B cell (primary cell): Measurements from ENCODE around the gene PRPSAP1. TPM values are rescaled to one million over a fixed set of nuclear protein-coding genes. Genes with fewer than 3 reads are reported as not detected.

Source experiments
- ATAC-seq: fragments of 200-7000 bp; cut with Tn5 transposase; one replicate; pipeline ENCODE4 v1.10.0; 2021; ENCODE audit warnings: low read depth, mild to moderate bottlenecking, moderate number of reproducible peaks, moderate library complexity
- CTCF ChIA-PET: fragments of 350-600 bp; sonication (Branson Sonifier 250); formaldehyde crosslinking; loops from one replicate; lab custom pipeline; 2021; ENCODE audit warnings: antibody characterized with exemption, inconsistent platforms; lab: Charles Lee
- POLR2A ChIA-PET: fragments of 350-600 bp; sonication (Branson Sonifier 250); formaldehyde crosslinking; loops from one replicate; lab custom pipeline; 2021; ENCODE audit warnings: antibody characterized with exemption; lab: Charles Lee
- DNase-seq: peaks from one replicate; pipeline ENCODE4 v3.0.0; 2013
- H2AFZ ChIP-seq: 2 replicates; pipeline ENCODE4 v1.6.1; 2012; ENCODE audit warnings: mild to moderate bottlenecking, low read depth, low read length; ENCODE audit not compliant: insufficient read depth, poor library complexity, severe bottlenecking
- H3K27ac ChIP-seq, 2 donors: 1 replicate in 1 of 2; 2 replicates in 1 of 2; pipeline ENCODE4 v1.5.1; 2012 to 2013; ENCODE audit warnings: low read length in 2 of 2, mild to moderate bottlenecking in 2 of 2, moderate library complexity in 1 of 2
- H3K27me3 ChIP-seq, 4 experiments: fragments of 200-600 bp in 1 of 4; sonication (generic) in 1 of 4; replicated peaks in 1 of 4; 1 replicate in 2 of 4; 2 replicates in 2 of 4; pipeline versions ENCODE4 v1.6.1 to v1.7.0; 2013 to 2016; ENCODE audit warnings: low read length in 3 of 4, mild to moderate bottlenecking in 2 of 4, mixed read lengths in 1 of 4, moderate library complexity in 1 of 4; ENCODE audit not compliant: insufficient read depth in 4 of 4, control insufficient read depth in 3 of 4; ENCODE audit errors: control extremely low read depth in 1 of 4
- H3K36me3 ChIP-seq, 2 experiments: replicated peaks in 1 of 2; 1 replicate in 1 of 2; 2 replicates in 1 of 2; pipeline versions ENCODE4 v1.6.1 to v1.7.1; 2013; ENCODE audit warnings: low read length in 1 of 2; ENCODE audit not compliant: insufficient read depth in 2 of 2, control insufficient read depth in 1 of 2; ENCODE audit errors: control extremely low read depth in 1 of 2, extremely low read depth in 1 of 2
- H3K4me1 ChIP-seq, 2 donors: fragments of 200-600 bp in 1 of 2; sonication (generic) in 1 of 2; 1 replicate in 1 of 2; 2 replicates in 1 of 2; pipeline versions ENCODE4 v1.5.1 to v1.6.1; 2013 to 2017; ENCODE audit warnings: low read length in 2 of 2; ENCODE audit not compliant: control insufficient read depth in 2 of 2, insufficient read depth in 2 of 2
- H3K4me2 ChIP-seq: replicated peaks from 2 replicates; pipeline ENCODE3; 2012; ENCODE audit warnings: mild to moderate bottlenecking, low read depth, low read length; ENCODE audit not compliant: poor library complexity, severe bottlenecking
- H3K4me3 ChIP-seq, 5 experiments: fragments of 200-600 bp in 1 of 5; sonication (generic) in 1 of 5; 1 replicate in 3 of 5; 2 replicates in 2 of 5; pipeline versions ENCODE4 v1.5.1 to v1.7.0; 2011 to 2016; ENCODE audit warnings: low read length in 4 of 5, mild to moderate bottlenecking in 4 of 5, low read depth in 2 of 5, control low read depth in 1 of 5, moderate library complexity in 1 of 5; ENCODE audit not compliant: insufficient read depth in 1 of 5; ENCODE audit errors: control extremely low read depth in 1 of 5, extremely low read depth in 1 of 5
- H3K79me2 ChIP-seq: fragments of 200-600 bp; sonication (generic); one replicate; pipeline ENCODE4 v1.6.0; 2016; ENCODE audit warnings: low read length; ENCODE audit not compliant: control insufficient read depth, insufficient read depth
- H3K9ac ChIP-seq: fragments of 200-600 bp; sonication (generic); 2 replicates; pipeline ENCODE4 v1.6.1; 2017; ENCODE audit warnings: mild to moderate bottlenecking, low read length, moderate library complexity
- H3K9me3 ChIP-seq, 3 donors: one replicate each; pipeline versions ENCODE4 v1.6.1 to v1.7.1; 2013; ENCODE audit warnings: low read length in 2 of 3; ENCODE audit not compliant: control insufficient read depth in 2 of 3, insufficient read depth in 1 of 3; ENCODE audit errors: control extremely low read depth in 1 of 3
- H4K20me1 ChIP-seq: 2 replicates; pipeline ENCODE4 v1.6.0; 2012; ENCODE audit warnings: mild to moderate bottlenecking, low read length; ENCODE audit not compliant: insufficient read depth, control insufficient read depth, poor library complexity, severe bottlenecking
- H3K27ac Mint-ChIP-seq: one replicate; pipeline ENCODE4 v1.8.0; 2021; ENCODE audit warnings: mixed read lengths
- H3K27me3 Mint-ChIP-seq: one replicate; pipeline ENCODE4 v1.8.0; 2021; ENCODE audit warnings: mixed read lengths
- H3K4me1 Mint-ChIP-seq: one replicate; pipeline ENCODE4 v1.8.0; 2021; ENCODE audit warnings: mixed read lengths
- H3K4me3 Mint-ChIP-seq: one replicate; pipeline ENCODE4 v1.8.0; 2021; ENCODE audit warnings: mixed read lengths
- H3K9me3 Mint-ChIP-seq: one replicate; pipeline ENCODE4 v1.8.0; 2022; ENCODE audit warnings: mixed read lengths; ENCODE audit not compliant: insufficient read depth
- CTCF ChIP-seq: fragments of 200-600 bp; IDR thresholded peaks from one replicate; pipeline ENCODE4 v1.8.0; 2022; ENCODE audit warnings: antibody characterized with exemption, mild to moderate bottlenecking
- EZH2 ChIP-seq: IDR thresholded peaks from 2 replicates; pipeline ENCODE4 v1.6.1; 2012; ENCODE audit warnings: borderline replicate concordance, low read depth, mild to moderate bottlenecking, moderate library complexity, low read length; ENCODE audit not compliant: insufficient read depth, poor library complexity, severe bottlenecking
- WGBS: methylation state at CpG from one replicate; pipeline ENCODE4 v1.1.5; 2013; ENCODE audit warnings: missing lambda C conversion rate; ENCODE audit not compliant: insufficient coverage; 5-methylcytosine and 5-hydroxymethylcytosine counted together
- intact Hi-C: fragments of 100-400 bp; cut with micrococcal nuclease; formaldehyde crosslinking; loops from one replicate; pipeline ENCODE4 v1.10.0; 2022
- polyA plus RNA-seq: library from polyadenylated mRNA; depleted of rRNA; stranded (reverse); fragments of >200 nt; gene quantifications from 2 replicates; pipeline ENCODE4 v1.2.3, GENCODE V29; 2012
- total RNA-seq, 2 donors: library from RNA; stranded (reverse); fragments of 120-200 nt in 1 of 2; gene quantifications; 1 replicate in 1 of 2; 2 replicates in 1 of 2; pipeline versions ENCODE4 v1.2.3 to v1.2.4, GENCODE V29; 2013 to 2022

Gene PRPSAP1
- total and polyA plus RNA-seq, 2 donors (not counting 1 experiment from before 2014, with no cell fraction given): 45.5 to 61.4 TPM

- DNase-seq: peak; percentile 99
- peak within 1 kb of the TSS; percentile 90 for H3K9ac ChIP-seq
- peak within 1 kb of the TSS; percentile 92 for H3K4me2 ChIP-seq
- H3K36me3 ChIP-seq: peaks cover 2 to 15% of the 10 kb centered on the region in 2 experiments
- H2AFZ ChIP-seq: no peak within 1 kb of the TSS
- intact Hi-C loops: loop anchor here (1.0 to 10.0 kb wide), 7 partner anchors 7 to 1182 kb away; partner anchors contain the start of genes MRPL38, RNF157 and SUMO2
- peaks cover 14% of the 10 kb centered on the region for H4K20me1 ChIP-seq
- ChIA-PET CTCF (interaction anchor here (0.8 to 8.2 kb wide), 12 partner anchors 8 to 251 kb away, joined by 3 to 66 read pairs (median 4); no protein-coding TSS in a partner anchor), POLR2A (interaction anchor here (0.6 to 3.3 kb wide), 8 partner anchors 9 to 676 kb away, joined by 3 to 44 read pairs (median 4); no protein-coding TSS in a partner anchor)
- H3K27ac Mint-ChIP-seq: peak within 1 kb of the TSS; percentile 96
- peaks cover 74% of the 10 kb centered on the region for H3K4me1 Mint-ChIP-seq
- no peaks in the 10 kb centered on the region for H3K9me3 Mint-ChIP-seq
- ATAC-seq: peak; percentile 80
- H3K27me3 Mint-ChIP-seq: no peaks in the 10 kb centered on the region
- H3K4me1 ChIP-seq: peaks cover 82 to 87% of the 10 kb centered on the region in 2 donors
- peak within 1 kb of the TSS; percentile 94 for H3K4me3 Mint-ChIP-seq
- peaks cover 44% of the 10 kb centered on the region for H3K79me2 ChIP-seq
- peak within 1 kb of the TSS; percentile 61 to 91 (median 88) for H3K4me3 ChIP-seq
- WGBS: under 1% methylated on average over 94 of the region's 94 CpGs
- TF ChIP-seq EZH2: peak; percentile 93
- no peak for TF ChIP-seq CTCF
- peak within 1 kb of the TSS; percentile 77 to 94 for H3K27ac ChIP-seq
- H3K27me3 ChIP-seq: no peaks in the 10 kb centered on the region
- no peaks in the 10 kb centered on the region for H3K9me3 ChIP-seq
These were observed 88.7 kb downstream of the PRPSAP1 start, which contains the start of gene UBALD2 for GRCh38 chr17:76264755-76265623. Gene UBALD2 (plus strand): TSS chr17:76265348. CDS start chr17:76265506, 158 bp downstream.
